Ureter (tissue), 1 donor: ENCODE data around the gene UNC50. TPM values are rescaled to one million over a fixed set of nuclear protein-coding genes. Genes with fewer than 3 reads are reported as not detected.
"Not testable (repeated sequence)": the region's sequence is repeated elsewhere in the genome, so short reads cannot be mapped to it uniquely, and the experiment has no call there.

ENCODE experiments used
- DNase-seq: peaks from one replicate; pipeline ENCODE4 v3.0.0-alpha.2; 2020; ENCODE audit warnings: low spot score
- total RNA-seq: library from RNA; stranded (reverse); gene quantifications from one replicate; pipeline ENCODE4 v1.2.4, GENCODE V29; 2023
- donor health status: DM: yes; HTN: yes; CAD: no.

UNC50 gene
- total RNA-seq, 1 donor from 2014 or later: 48.9 TPM

- no peak for DNase-seq
Observed at GRCh38 chr2:98608962-98609604, 694 bp downstream of the UNC50 start.

- DNase-seq: no peak
Observed at GRCh38 chr2:98614024-98614739, 5.8 kb downstream of the UNC50 start.

- no peak for DNase-seq
Observed at GRCh38 chr2:98615481-98615880, 7.1 kb downstream of the UNC50 start.

- no peak for DNase-seq
Observed at GRCh38 chr2:98617149-98617548, 8.8 kb downstream of the UNC50 start.

- no peak for DNase-seq
Observed at GRCh38 chr2:98623657-98624056, 15.3 kb downstream of the UNC50 start.

DNA sequence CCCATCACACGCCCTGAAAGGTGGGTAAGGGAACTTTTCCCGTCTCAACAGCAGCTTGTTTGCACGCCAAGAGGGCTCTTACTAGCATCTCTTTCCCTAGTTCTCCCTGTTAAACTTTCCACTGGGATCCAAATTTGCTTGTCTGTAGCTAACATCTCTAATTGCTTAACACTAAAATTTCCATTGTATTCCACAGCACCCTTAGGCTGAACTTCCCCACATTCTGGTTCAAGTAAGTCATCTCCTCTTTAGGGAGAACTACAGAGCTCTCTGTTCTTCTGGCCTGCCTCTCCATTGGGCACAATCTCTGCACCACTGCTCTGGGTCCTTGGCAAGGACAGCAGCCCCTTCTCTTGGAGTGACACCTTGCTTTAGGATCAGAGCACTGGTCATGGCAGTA lies 24.0 kb downstream of the UNC50 start:
- no peak for DNase-seq

- DNase-seq: no peak
Observed at GRCh38 chr2:98634406-98635092, 26.2 kb downstream of the UNC50 start.

DNA sequence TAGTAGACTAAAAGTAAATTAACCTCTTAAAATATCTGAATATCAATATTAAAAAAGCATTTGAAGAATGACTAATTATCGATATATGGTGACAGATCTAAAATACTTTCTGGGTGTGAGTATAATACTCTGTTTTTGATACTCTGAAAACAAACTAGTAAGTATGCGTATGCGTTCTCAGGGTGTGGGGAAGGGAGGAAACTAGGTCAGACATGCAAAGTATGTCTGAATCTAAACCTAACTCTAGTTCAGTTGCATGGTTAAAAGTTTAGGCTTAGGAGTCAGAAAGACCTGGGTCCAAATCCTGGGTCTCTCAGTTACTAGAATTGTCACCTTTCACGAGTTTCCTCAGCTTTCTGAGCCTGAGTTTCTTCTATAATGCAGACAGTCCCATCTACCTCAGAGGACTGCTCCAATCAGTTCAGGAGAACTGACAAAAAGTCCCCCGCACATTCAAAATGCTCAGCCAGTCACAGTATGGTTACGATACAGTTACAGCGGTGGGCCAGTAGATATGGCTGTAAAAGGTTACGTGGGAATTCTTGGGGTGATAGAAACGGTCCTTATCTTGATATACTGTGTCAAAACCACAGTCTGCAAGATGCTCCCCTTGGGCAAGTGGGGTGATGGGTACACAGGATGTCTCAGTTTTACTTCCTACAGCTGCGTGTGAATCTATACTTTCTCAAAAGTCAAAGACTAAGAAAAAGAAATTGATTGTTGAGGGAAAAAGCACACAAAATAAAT lies 29.2 kb downstream of the UNC50 start:
- DNase-seq: no peak

DNA sequence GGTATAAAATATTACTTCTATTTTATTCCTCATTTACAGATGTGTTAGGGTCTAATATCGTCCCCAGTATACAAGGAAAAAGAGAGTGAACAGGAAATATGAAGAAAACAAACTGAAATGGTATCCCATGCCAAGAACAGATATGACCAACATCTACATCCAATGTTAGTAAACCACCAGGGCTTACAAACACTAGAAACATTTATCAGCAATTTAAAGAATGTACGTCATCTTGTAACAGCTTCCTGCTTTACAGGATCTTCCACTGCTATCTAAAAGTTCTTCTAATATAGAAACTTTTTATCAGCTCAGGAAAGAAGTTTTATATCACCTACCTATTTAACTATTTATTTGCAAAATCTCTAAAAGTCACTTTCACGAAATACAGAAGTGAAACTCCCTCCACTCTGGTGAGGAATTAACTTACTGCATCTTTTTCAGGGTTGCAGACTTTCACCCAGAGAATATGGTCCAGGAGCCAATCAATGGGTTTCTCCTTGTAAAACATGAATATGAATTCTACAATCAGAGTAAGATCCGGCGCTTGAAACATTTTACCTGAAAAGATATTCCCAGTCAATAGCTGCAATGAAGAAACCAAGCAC lies 35.2 kb downstream of the UNC50 start:
- no peak for DNase-seq

GRCh38 chr2:98647636-98648035 lies 39.2 kb downstream of the UNC50 start:
- no peak for DNase-seq

GRCh38 chr2:98648451-98648850 lies 40.1 kb downstream of the UNC50 start:
- DNase-seq: no peak

DNA sequence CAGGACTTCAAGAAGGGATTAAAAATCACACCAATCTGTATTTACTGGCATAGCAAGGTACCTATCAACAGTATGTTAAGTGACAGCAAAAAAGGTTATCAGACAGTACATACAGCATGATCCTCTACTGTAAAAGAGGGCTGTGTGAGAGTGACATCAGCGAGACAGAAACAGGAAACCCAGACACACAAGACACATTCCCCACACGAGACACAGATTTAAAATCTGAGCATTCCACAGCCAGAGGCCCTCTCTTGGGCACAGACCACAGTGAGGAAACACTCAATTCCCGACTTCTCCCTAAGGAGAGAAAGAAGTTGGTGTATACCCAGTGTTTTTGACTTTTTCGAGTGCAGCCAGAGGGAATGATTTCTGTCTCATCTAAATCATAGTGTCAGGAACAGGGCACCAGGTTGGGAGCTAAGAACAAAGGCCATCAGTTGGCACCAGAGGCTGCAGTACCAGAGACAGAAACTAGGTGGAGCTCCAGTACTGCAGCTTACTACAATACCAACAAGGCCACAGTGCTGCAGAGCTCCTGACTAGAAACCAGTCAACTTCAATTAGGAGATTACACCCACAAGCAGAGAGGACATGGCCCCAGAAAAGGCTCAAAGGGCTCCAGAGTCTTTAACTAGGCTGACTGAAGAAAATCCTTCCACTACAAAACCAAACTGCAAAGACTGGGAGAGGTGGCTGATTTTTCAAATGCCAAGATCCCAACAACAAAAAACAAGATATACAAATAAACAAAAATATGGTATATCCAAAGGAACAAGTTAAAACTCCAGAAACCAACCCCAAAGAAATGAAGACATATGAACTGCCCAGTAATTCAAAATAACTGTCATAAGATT lies 41.0 kb downstream of the UNC50 start:
- DNase-seq: peak; percentile 83

DNA sequence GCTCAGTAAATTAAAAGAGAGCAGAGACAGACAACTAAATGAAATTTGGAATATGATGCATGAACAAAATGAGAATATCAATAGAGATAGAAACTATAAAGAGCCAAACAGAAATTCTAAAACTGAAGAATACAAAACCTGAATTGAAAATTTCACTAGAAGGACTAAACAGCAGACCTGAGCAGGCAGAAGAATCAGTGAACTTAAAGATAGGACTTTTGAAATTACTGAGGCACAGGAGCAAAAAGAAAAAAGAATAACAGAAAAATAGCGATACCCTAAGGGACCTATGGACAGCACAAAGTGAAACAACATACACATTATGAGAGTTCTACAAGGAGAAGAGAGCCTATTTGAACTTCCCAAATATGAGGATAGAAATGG lies 41.6 kb downstream of the UNC50 start:
- DNase-seq: no peak

DNA sequence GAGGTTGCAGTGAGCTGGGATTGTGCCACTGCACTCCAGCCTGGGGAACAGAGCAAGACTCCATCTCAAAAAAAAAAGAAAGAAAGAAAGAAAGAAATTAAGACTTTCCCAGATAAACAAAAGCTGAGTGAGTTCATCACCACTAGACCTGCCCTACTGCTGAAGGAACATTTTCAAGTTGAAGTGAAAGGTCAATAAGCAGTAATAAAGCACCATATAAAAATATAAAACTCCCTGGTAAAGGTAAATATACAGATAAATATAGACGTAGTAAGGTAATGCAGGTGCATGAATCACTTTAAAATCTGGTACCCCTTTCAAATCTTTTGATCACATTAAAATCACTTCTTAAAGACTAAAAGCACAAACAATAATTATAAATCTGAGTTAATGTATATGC lies 42.6 kb downstream of the UNC50 start:
- DNase-seq: no peak

- DNase-seq: no peak
Observed at GRCh38 chr2:98654699-98655495, 46.5 kb downstream of the UNC50 start.

GRCh38 chr2:98656800-98657199 lies 48.4 kb downstream of the UNC50 start:
- DNase-seq: no peak

DNA sequence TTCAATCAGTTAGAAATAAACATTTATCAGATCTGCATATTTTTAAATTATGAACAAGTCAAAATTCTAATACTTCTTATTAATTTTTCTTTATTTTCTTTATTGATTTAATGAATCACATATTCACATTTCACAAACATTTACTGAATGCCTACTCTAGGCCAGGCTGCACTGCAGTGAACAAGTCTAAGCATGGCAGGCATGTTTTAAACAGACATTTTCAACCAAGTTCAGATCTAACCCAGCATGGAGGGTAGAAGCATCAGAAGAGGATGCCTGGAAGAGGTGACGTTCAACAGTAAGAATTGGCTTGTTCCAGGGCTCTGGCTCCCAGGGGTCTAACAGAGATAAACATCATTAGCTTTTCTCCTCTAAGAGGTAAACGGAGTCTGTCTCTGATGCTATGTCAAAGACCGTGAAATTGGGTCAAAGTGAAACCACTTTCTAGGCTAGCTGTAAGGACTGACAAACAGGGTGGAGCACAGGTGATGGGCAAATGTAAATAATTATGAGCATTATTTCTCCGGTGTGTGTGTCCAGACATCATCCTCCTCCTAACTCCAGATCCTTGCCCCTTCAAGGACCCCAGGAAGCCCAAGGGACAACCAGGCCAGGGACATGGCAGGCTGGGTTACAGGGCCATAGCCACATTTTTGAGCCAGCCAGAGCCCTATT lies 50.6 kb downstream of the UNC50 start:
- DNase-seq: no peak

GRCh38 chr2:98659491-98659840 lies 51.1 kb downstream of the UNC50 start:
- DNase-seq: not testable (repeated sequence)

DNA sequence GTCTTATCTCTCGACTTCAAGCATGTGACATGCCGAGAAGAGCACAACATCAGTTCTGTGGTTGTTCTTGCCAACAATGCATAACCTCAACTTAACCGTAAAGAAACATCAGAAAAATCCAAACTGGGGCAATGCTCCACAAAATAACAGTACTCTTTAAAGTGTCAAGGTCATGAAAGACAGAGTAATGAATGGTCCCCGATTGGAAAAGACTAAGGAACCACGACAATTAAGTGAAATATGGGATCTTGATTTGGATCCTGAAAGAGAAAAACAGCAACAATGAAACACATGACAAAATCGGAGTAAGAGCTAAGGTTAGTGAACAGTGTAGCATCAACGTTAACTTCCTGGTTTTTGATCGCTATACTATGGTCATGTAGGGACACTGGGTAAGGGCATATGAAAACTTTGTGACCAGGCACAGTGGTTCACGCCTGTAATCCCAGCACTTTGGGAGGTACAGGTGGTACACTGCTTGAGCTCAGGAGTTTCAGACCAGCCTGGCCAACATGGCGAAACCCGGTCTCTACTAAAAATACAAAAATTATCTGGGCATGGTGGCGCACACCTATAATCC lies 55.2 kb downstream of the UNC50 start:
- no peak for DNase-seq
